B cell (primary cell): ENCODE data around the gene ATL1. TPM values are rescaled to one million over a fixed set of nuclear protein-coding genes. Genes with fewer than 3 reads are reported as not detected.

Experiments used
- ATAC-seq: fragments of 200-7000 bp; cut with Tn5 transposase; one replicate; pipeline ENCODE4 v1.10.0; 2021; ENCODE audit warnings: low read depth, mild to moderate bottlenecking, moderate number of reproducible peaks, moderate library complexity
- CTCF ChIA-PET: fragments of 350-600 bp; sonication (Branson Sonifier 250); formaldehyde crosslinking; loops from one replicate; lab custom pipeline; 2021; ENCODE audit warnings: antibody characterized with exemption, inconsistent platforms; lab: Charles Lee
- POLR2A ChIA-PET: fragments of 350-600 bp; sonication (Branson Sonifier 250); formaldehyde crosslinking; loops from one replicate; lab custom pipeline; 2021; ENCODE audit warnings: antibody characterized with exemption; lab: Charles Lee
- DNase-seq: peaks from one replicate; pipeline ENCODE4 v3.0.0; 2013
- H2AFZ ChIP-seq: 2 replicates; pipeline ENCODE4 v1.6.1; 2012; ENCODE audit warnings: mild to moderate bottlenecking, low read depth, low read length; ENCODE audit not compliant: insufficient read depth, poor library complexity, severe bottlenecking
- H3K27ac ChIP-seq, 2 donors: 1 replicate in 1 of 2; 2 replicates in 1 of 2; pipeline ENCODE4 v1.5.1; 2012 to 2013; ENCODE audit warnings: low read length in 2 of 2, mild to moderate bottlenecking in 2 of 2, moderate library complexity in 1 of 2
- H3K27me3 ChIP-seq, 4 experiments: fragments of 200-600 bp in 1 of 4; sonication (generic) in 1 of 4; replicated peaks in 1 of 4; 1 replicate in 2 of 4; 2 replicates in 2 of 4; pipeline versions ENCODE4 v1.6.1 to v1.7.0; 2013 to 2016; ENCODE audit warnings: low read length in 3 of 4, mild to moderate bottlenecking in 2 of 4, mixed read lengths in 1 of 4, moderate library complexity in 1 of 4; ENCODE audit not compliant: insufficient read depth in 4 of 4, control insufficient read depth in 3 of 4; ENCODE audit errors: control extremely low read depth in 1 of 4
- H3K36me3 ChIP-seq, 2 experiments: replicated peaks in 1 of 2; 1 replicate in 1 of 2; 2 replicates in 1 of 2; pipeline versions ENCODE4 v1.6.1 to v1.7.1; 2013; ENCODE audit warnings: low read length in 1 of 2; ENCODE audit not compliant: insufficient read depth in 2 of 2, control insufficient read depth in 1 of 2; ENCODE audit errors: control extremely low read depth in 1 of 2, extremely low read depth in 1 of 2
- H3K4me1 ChIP-seq, 2 donors: fragments of 200-600 bp in 1 of 2; sonication (generic) in 1 of 2; 1 replicate in 1 of 2; 2 replicates in 1 of 2; pipeline versions ENCODE4 v1.5.1 to v1.6.1; 2013 to 2017; ENCODE audit warnings: low read length in 2 of 2; ENCODE audit not compliant: control insufficient read depth in 2 of 2, insufficient read depth in 2 of 2
- H3K4me2 ChIP-seq: replicated peaks from 2 replicates; pipeline ENCODE3; 2012; ENCODE audit warnings: mild to moderate bottlenecking, low read depth, low read length; ENCODE audit not compliant: poor library complexity, severe bottlenecking
- H3K4me3 ChIP-seq, 5 experiments: fragments of 200-600 bp in 1 of 5; sonication (generic) in 1 of 5; 1 replicate in 3 of 5; 2 replicates in 2 of 5; pipeline versions ENCODE4 v1.5.1 to v1.7.0; 2011 to 2016; ENCODE audit warnings: low read length in 4 of 5, mild to moderate bottlenecking in 4 of 5, low read depth in 2 of 5, control low read depth in 1 of 5, moderate library complexity in 1 of 5; ENCODE audit not compliant: insufficient read depth in 1 of 5; ENCODE audit errors: control extremely low read depth in 1 of 5, extremely low read depth in 1 of 5
- H3K79me2 ChIP-seq: fragments of 200-600 bp; sonication (generic); one replicate; pipeline ENCODE4 v1.6.0; 2016; ENCODE audit warnings: low read length; ENCODE audit not compliant: control insufficient read depth, insufficient read depth
- H3K9ac ChIP-seq: fragments of 200-600 bp; sonication (generic); 2 replicates; pipeline ENCODE4 v1.6.1; 2017; ENCODE audit warnings: mild to moderate bottlenecking, low read length, moderate library complexity
- H3K9me3 ChIP-seq, 3 donors: one replicate each; pipeline versions ENCODE4 v1.6.1 to v1.7.1; 2013; ENCODE audit warnings: low read length in 2 of 3; ENCODE audit not compliant: control insufficient read depth in 2 of 3, insufficient read depth in 1 of 3; ENCODE audit errors: control extremely low read depth in 1 of 3
- H4K20me1 ChIP-seq: 2 replicates; pipeline ENCODE4 v1.6.0; 2012; ENCODE audit warnings: mild to moderate bottlenecking, low read length; ENCODE audit not compliant: insufficient read depth, control insufficient read depth, poor library complexity, severe bottlenecking
- H3K27ac Mint-ChIP-seq: one replicate; pipeline ENCODE4 v1.8.0; 2021; ENCODE audit warnings: mixed read lengths
- H3K27me3 Mint-ChIP-seq: one replicate; pipeline ENCODE4 v1.8.0; 2021; ENCODE audit warnings: mixed read lengths
- H3K4me1 Mint-ChIP-seq: one replicate; pipeline ENCODE4 v1.8.0; 2021; ENCODE audit warnings: mixed read lengths
- H3K4me3 Mint-ChIP-seq: one replicate; pipeline ENCODE4 v1.8.0; 2021; ENCODE audit warnings: mixed read lengths
- H3K9me3 Mint-ChIP-seq: one replicate; pipeline ENCODE4 v1.8.0; 2022; ENCODE audit warnings: mixed read lengths; ENCODE audit not compliant: insufficient read depth
- EZH2 ChIP-seq: IDR thresholded peaks from 2 replicates; pipeline ENCODE4 v1.6.1; 2012; ENCODE audit warnings: borderline replicate concordance, low read depth, mild to moderate bottlenecking, moderate library complexity, low read length; ENCODE audit not compliant: insufficient read depth, poor library complexity, severe bottlenecking
- WGBS: methylation state at CpG from one replicate; pipeline ENCODE4 v1.1.5; 2013; ENCODE audit warnings: missing lambda C conversion rate; ENCODE audit not compliant: insufficient coverage; 5-methylcytosine and 5-hydroxymethylcytosine counted together
- intact Hi-C: fragments of 100-400 bp; cut with micrococcal nuclease; formaldehyde crosslinking; loops from one replicate; pipeline ENCODE4 v1.10.0; 2022
- polyA plus RNA-seq: library from polyadenylated mRNA; depleted of rRNA; stranded (reverse); fragments of >200 nt; gene quantifications from 2 replicates; pipeline ENCODE4 v1.2.3, GENCODE V29; 2012
- total RNA-seq, 2 donors: library from RNA; stranded (reverse); fragments of 120-200 nt in 1 of 2; gene quantifications; 1 replicate in 1 of 2; 2 replicates in 1 of 2; pipeline versions ENCODE4 v1.2.3 to v1.2.4, GENCODE V29; 2013 to 2022
- TF ChIP-seq, protein P1 (sequence below): fragments of 200-600 bp; IDR thresholded peaks from one replicate; pipeline ENCODE4 v1.8.0; 2022; ENCODE audit warnings: antibody characterized with exemption, mild to moderate bottlenecking

Gene ATL1
- total and polyA plus RNA-seq, 2 donors (not counting 1 experiment from before 2014, with no cell fraction given): 2.9 TPM

- peak overlapping the region; percentile 80 to 86 for H3K27ac ChIP-seq
- no peaks in the 10 kb centered on the region for H4K20me1 ChIP-seq
- H2AFZ ChIP-seq: no peak overlapping the region
- Mint-ChIP-seq H3K4me3 (peak overlapping the region; percentile 69), H3K4me1 (peaks cover 31% of the 10 kb centered on the region), H3K27me3 (no peaks in the 10 kb centered on the region), H3K9me3 (no peaks in the 10 kb centered on the region), H3K27ac (peak overlapping the region; percentile 73)
- ChIA-PET CTCF (interaction anchor here (1.2 to 1.5 kb wide), 2 partner anchors 9 to 37 kb away, joined by 3 to 7 read pairs; partner anchors contain the start of gene SAV1), POLR2A (interaction anchor here (1.0 kb wide), 1 partner anchor 9 kb away, joined by 4 read pairs; the partner anchor contains the start of gene SAV1)
- intact Hi-C loops: loop anchor here (1.0 kb wide), 1 partner anchor 8 kb away; no protein-coding TSS in a partner anchor
- H3K27me3 ChIP-seq: no peaks in the 10 kb centered on the region
- H3K4me3 ChIP-seq: peak overlapping the region in 4 of 5 experiments; percentile 7 to 46 (median 23)
- TF ChIP-seq EZH2: no peak
- TF ChIP-seq, protein P1, sequence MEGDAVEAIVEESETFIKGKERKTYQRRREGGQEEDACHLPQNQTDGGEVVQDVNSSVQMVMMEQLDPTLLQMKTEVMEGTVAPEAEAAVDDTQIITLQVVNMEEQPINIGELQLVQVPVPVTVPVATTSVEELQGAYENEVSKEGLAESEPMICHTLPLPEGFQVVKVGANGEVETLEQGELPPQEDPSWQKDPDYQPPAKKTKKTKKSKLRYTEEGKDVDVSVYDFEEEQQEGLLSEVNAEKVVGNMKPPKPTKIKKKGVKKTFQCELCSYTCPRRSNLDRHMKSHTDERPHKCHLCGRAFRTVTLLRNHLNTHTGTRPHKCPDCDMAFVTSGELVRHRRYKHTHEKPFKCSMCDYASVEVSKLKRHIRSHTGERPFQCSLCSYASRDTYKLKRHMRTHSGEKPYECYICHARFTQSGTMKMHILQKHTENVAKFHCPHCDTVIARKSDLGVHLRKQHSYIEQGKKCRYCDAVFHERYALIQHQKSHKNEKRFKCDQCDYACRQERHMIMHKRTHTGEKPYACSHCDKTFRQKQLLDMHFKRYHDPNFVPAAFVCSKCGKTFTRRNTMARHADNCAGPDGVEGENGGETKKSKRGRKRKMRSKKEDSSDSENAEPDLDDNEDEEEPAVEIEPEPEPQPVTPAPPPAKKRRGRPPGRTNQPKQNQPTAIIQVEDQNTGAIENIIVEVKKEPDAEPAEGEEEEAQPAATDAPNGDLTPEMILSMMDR: no peak
- ATAC-seq: peak; percentile 77
- WGBS: 0% methylated on average over 1 of the region's 5 CpGs
- DNase-seq: peak; percentile 77
- H3K79me2 ChIP-seq: no peaks in the 10 kb centered on the region
- no peaks in the 10 kb centered on the region for H3K9me3 ChIP-seq
- no peaks in the 10 kb centered on the region for H3K36me3 ChIP-seq
- peak overlapping the region; percentile 66 for H3K4me2 ChIP-seq
- peaks cover 24 to 26% of the 10 kb centered on the region in 2 donors for H3K4me1 ChIP-seq
- peak overlapping the region; percentile 28 for H3K9ac ChIP-seq
These were observed 117.7 kb downstream of the ATL1 start for GRCh38 chr14:50677527-50678063.

GRCh38 chr14:50678163-50678562 is 118.2 kb downstream of the ATL1 start:
- CTCF ChIA-PET: no interaction called here
- no peaks in the 10 kb centered on the region for H3K27me3 ChIP-seq
- H3K4me1 ChIP-seq: peaks cover 24 to 26% of the 10 kb centered on the region in 2 donors
- Mint-ChIP-seq H3K4me3 (peak overlapping the region; percentile 46), H3K27me3 (no peaks in the 10 kb centered on the region), H3K9me3 (no peaks in the 10 kb centered on the region), H3K4me1 (peaks cover 31% of the 10 kb centered on the region), H3K27ac (peak overlapping the region; percentile 70)
- H3K9me3 ChIP-seq: no peaks in the 10 kb centered on the region
- H3K4me2 ChIP-seq: peak overlapping the region; percentile 66
- peak overlapping the region in 1 of 5 experiments; percentile 46 for H3K4me3 ChIP-seq
- peak overlapping the region; percentile 28 for H3K9ac ChIP-seq
- POLR2A ChIA-PET: interaction anchor here (1.0 kb wide), 1 partner anchor 10 kb away, joined by 4 read pairs; the partner anchor contains the start of gene SAV1
- H3K36me3 ChIP-seq: no peaks in the 10 kb centered on the region
- peak overlapping the region; percentile 80 to 86 for H3K27ac ChIP-seq
- ATAC-seq: no peak
- H2AFZ ChIP-seq: no peak overlapping the region
- no peak for DNase-seq
- no peaks in the 10 kb centered on the region for H4K20me1 ChIP-seq
- intact Hi-C loops: no loop called here
- H3K79me2 ChIP-seq: no peaks in the 10 kb centered on the region
- TF ChIP-seq, protein P1: no peak
- no peak for TF ChIP-seq EZH2
- 90% methylated on average over 4 of the region's 5 CpGs for WGBS
